Smooth muscle cell of the pulmonary artery (primary cell): ENCODE data around the gene TMEM163. TPM values are rescaled to one million over a fixed set of nuclear protein-coding genes. Genes with fewer than 3 reads are reported as not detected.

Experiments used
- total RNA-seq: library from RNA; depleted of rRNA; stranded (reverse); fragments of >200 nt; gene quantifications from 2 replicates; pipeline ENCODE4 v1.2.3, GENCODE V29; 2014

The TMEM163 gene
- 0.13 and 0.76 TPM in 2 replicates for total RNA-seq

DNA sequence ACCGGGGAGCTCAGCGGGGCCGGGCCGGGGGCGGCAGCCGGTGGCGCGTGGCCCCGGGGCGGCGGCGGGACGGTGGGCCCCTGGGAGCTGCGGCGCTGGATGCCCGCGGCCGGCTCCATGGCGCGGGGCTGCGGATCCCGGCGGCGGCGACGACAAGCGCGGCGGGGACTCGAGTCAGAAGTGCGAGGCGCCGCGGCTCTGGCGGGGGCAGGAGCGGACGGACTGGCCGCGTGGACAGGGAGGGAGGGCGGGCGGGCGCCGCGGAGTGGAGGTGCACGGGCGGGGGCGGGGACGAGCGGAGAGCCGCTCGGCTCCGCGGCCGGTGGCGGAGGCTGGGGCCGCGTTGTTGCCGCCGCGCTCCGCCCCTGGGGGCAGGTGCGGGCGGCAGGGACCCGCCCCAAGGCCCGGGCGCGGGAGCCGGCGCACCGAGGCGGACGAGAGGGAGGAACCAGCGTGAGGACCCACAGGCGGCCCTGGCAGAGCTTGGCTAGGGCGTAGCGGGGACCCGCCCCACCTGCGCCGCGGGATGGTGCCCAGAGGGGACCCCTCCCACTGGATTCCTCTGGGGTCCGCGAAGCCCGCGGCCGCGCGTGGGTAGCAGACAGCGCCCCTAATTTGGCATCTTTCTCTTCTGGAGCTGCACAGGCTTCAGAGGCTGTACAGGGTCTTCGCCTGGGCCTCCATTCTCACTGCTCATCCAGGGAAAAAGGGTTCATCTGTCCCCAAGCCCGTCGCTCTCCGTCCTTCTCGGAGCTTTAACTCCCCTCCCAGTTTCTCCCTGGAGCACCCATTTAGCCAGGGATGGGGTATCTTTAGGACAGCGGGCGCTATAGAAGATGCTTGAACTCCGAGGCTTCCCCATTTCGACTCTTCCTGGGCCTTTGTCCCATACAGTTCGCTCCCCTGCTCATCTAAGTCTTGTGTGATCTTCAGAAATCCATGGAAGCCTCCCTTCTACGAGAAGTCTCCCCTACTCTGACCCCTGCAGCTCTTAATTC lies at the start of gene TMEM163:
TMEM163 (minus strand) TSS at position 184 of the 998 bp plus-strand sequence.

Other genes starting within 250 kb of the TMEM163 start
- not detected in 2 replicates for gene ACMSD, start 119.6 kb upstream of the TMEM163 start, total RNA-seq
- 22.0 and 23.1 TPM in 2 replicates for gene CCNT2, start 199.8 kb upstream of the TMEM163 start, total RNA-seq